Measurements from ENCODE around the gene PDLIM7.

GRCh38 chr5:177484902-177485549 lies 12.4 kb downstream of the PDLIM7 start:
- TF ChIP-seq, protein P1, sequence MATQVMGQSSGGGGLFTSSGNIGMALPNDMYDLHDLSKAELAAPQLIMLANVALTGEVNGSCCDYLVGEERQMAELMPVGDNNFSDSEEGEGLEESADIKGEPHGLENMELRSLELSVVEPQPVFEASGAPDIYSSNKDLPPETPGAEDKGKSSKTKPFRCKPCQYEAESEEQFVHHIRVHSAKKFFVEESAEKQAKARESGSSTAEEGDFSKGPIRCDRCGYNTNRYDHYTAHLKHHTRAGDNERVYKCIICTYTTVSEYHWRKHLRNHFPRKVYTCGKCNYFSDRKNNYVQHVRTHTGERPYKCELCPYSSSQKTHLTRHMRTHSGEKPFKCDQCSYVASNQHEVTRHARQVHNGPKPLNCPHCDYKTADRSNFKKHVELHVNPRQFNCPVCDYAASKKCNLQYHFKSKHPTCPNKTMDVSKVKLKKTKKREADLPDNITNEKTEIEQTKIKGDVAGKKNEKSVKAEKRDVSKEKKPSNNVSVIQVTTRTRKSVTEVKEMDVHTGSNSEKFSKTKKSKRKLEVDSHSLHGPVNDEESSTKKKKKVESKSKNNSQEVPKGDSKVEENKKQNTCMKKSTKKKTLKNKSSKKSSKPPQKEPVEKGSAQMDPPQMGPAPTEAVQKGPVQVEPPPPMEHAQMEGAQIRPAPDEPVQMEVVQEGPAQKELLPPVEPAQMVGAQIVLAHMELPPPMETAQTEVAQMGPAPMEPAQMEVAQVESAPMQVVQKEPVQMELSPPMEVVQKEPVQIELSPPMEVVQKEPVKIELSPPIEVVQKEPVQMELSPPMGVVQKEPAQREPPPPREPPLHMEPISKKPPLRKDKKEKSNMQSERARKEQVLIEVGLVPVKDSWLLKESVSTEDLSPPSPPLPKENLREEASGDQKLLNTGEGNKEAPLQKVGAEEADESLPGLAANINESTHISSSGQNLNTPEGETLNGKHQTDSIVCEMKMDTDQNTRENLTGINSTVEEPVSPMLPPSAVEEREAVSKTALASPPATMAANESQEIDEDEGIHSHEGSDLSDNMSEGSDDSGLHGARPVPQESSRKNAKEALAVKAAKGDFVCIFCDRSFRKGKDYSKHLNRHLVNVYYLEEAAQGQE (IDR thresholded peaks at IDR 0.05; ENCODE audit: unreplicated experiment): no peak
- TF ChIP-seq CTCF (conservative IDR thresholded peaks at IDR 0.05; ENCODE audit: low read depth in 2 of 2) (peak in 1 of 2 experiments; percentile 24; a peak in 2 of 4 replicates), EZH2 (IDR thresholded peaks at IDR 0.05; ENCODE audit: low read depth, unreplicated experiment) (no peak), POLR2AphosphoS5 (IDR thresholded peaks at IDR 0.05; ENCODE audit: low read depth) (0 out of 2 replicates have a peak, but pooled peaks have one; percentile 16), JUNB (IDR thresholded peaks at IDR 0.05; ENCODE audit: unreplicated experiment) (no peak), EZH2phosphoT487 (IDR thresholded peaks at IDR 0.05; ENCODE audit: unreplicated experiment) (no peak), CREB1 (CRISPR knock-in tag; IDR thresholded peaks at IDR 0.05; ENCODE audit: low read depth) (no peak), ZNF331 (CRISPR knock-in tag; IDR thresholded peaks at IDR 0.05; ENCODE audit: low read depth) (no peak), STAT1 (IDR thresholded peaks at IDR 0.05; ENCODE audit: unreplicated experiment) (no peak)
- TF ChIP-seq, protein P2, sequence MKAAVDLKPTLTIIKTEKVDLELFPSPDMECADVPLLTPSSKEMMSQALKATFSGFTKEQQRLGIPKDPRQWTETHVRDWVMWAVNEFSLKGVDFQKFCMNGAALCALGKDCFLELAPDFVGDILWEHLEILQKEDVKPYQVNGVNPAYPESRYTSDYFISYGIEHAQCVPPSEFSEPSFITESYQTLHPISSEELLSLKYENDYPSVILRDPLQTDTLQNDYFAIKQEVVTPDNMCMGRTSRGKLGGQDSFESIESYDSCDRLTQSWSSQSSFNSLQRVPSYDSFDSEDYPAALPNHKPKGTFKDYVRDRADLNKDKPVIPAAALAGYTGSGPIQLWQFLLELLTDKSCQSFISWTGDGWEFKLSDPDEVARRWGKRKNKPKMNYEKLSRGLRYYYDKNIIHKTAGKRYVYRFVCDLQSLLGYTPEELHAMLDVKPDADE (IDR thresholded peaks at IDR 0.05): no peak
- TF ChIP-seq, protein P3, sequence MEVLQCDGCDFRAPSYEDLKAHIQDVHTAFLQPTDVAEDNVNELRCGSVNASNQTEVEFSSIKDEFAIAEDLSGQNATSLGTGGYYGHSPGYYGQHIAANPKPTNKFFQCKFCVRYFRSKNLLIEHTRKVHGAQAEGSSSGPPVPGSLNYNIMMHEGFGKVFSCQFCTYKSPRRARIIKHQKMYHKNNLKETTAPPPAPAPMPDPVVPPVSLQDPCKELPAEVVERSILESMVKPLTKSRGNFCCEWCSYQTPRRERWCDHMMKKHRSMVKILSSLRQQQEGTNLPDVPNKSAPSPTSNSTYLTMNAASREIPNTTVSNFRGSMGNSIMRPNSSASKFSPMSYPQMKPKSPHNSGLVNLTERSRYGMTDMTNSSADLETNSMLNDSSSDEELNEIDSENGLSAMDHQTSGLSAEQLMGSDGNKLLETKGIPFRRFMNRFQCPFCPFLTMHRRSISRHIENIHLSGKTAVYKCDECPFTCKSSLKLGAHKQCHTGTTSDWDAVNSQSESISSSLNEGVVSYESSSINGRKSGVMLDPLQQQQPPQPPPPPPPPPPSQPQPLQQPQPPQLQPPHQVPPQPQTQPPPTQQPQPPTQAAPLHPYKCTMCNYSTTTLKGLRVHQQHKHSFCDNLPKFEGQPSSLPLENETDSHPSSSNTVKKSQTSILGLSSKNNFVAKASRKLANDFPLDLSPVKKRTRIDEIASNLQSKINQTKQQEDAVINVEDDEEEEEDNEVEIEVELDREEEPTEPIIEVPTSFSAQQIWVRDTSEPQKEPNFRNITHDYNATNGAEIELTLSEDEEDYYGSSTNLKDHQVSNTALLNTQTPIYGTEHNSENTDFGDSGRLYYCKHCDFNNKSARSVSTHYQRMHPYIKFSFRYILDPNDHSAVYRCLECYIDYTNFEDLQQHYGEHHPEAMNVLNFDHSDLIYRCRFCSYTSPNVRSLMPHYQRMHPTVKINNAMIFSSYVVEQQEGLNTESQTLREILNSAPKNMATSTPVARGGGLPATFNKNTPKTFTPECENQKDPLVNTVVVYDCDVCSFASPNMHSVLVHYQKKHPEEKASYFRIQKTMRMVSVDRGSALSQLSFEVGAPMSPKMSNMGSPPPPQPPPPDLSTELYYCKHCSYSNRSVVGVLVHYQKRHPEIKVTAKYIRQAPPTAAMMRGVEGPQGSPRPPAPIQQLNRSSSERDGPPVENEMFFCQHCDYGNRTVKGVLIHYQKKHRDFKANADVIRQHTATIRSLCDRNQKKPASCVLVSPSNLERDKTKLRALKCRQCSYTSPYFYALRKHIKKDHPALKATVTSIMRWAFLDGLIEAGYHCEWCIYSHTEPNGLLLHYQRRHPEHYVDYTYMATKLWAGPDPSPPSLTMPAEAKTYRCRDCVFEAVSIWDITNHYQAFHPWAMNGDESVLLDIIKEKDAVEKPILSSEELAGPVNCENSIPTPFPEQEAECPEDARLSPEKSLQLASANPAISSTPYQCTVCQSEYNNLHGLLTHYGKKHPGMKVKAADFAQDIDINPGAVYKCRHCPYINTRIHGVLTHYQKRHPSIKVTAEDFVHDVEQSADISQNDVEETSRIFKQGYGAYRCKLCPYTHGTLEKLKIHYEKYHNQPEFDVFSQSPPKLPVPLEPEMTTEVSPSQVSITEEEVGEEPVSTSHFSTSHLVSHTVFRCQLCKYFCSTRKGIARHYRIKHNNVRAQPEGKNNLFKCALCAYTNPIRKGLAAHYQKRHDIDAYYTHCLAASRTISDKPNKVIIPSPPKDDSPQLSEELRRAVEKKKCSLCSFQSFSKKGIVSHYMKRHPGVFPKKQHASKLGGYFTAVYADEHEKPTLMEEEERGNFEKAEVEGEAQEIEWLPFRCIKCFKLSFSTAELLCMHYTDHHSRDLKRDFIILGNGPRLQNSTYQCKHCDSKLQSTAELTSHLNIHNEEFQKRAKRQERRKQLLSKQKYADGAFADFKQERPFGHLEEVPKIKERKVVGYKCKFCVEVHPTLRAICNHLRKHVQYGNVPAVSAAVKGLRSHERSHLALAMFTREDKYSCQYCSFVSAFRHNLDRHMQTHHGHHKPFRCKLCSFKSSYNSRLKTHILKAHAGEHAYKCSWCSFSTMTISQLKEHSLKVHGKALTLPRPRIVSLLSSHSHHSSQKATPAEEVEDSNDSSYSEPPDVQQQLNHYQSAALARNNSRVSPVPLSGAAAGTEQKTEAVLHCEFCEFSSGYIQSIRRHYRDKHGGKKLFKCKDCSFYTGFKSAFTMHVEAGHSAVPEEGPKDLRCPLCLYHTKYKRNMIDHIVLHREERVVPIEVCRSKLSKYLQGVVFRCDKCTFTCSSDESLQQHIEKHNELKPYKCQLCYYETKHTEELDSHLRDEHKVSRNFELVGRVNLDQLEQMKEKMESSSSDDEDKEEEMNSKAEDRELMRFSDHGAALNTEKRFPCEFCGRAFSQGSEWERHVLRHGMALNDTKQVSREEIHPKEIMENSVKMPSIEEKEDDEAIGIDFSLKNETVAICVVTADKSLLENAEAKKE (CRISPR knock-in tag; IDR thresholded peaks at IDR 0.05): no peak
